ENCODE measurements around the gene ATP2B2. TPM values are rescaled to one million over a fixed set of nuclear protein-coding genes. Genes with fewer than 3 reads are reported as not detected.
A peak's percentile ranks its signal among the peaks of the same experiment; 100 is the strongest.

Gene ATP2B2
- total and polyA plus RNA-seq, 10 of the 15 experiments (the other 5 are each of a cell fraction or from before 2014, with no cell fraction given) = 0.04 TPM; not detected in 9

DNA sequence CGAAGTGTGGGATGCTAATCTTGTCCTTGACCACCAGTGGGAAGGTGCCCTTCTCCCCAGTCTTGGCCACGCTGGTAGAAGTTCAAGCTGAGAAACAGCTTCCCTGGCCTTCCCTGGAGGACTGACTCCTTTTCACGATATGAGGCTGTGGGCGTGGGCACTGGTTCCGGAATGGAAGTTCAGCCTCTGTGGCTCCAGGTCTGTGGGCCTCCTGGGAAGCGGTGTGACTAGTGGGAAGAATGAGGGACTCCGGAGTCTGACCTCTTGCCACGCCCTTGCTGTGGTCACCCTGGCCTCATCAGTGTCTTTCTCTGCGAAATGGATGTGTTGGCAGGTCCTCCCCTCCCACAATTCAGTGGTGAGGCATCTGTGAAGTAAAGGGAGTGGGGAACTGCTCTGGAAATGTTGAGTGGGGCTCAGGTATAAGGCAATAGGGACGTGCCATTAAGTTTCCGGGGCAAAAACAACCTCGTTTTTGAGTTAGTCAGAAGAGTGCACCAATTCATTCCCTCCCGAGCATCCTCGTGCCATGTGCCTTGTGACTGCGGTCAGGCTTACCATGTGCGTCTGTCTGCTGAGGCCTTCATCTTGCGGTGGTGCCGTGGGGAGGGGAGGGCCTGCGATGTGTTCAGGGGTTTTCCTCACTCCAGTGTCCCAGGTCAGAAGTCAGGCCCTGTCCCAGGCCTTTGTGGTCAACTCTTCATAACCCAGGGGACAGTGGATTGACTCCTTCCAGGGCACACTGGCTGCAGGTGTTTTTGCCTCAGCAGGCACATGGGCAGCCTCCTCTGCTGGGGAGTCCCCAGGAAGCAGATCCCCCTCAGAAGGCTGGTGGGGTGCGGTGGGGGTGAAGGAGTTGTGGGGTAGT, 172.7 kb downstream of the ATP2B2 start:
- ChIA-PET POLR2A (no interaction called here), SMC1A (ENCODE audit: uncharacterized antibody, unreplicated experiment) (no interaction called here), CTCF (no interaction called here), RAD21 (ENCODE audit: unreplicated experiment) (no interaction called here)
- H3K27me3 ChIP-seq (replicated peaks in 1 of 2; ENCODE audit: control insufficient read depth in 2 of 2, insufficient read depth in 2 of 2, low read length in 1 of 2) = peaks cover 3 to 8% of the 10 kb centered on the region in 2 experiments; a peak in 3 of 4 replicates
- in situ Hi-C loops (cut with MboI) (no loop called here), intact Hi-C loops (cut with micrococcal nuclease; ENCODE audit: unreplicated experiment) (no loop called here)
- no peaks in the 10 kb centered on the region for H3K36me3 ChIP-seq (ENCODE audit: control insufficient read depth in 2 of 2, insufficient read depth in 2 of 2, low read length in 1 of 2)
- TF ChIP-seq BHLHE40 (IDR thresholded peaks at IDR 0.05; ENCODE audit: borderline replicate concordance in 1 of 2, low read depth in 2 of 2, low read length in 1 of 2) = peak in 1 of 2 experiments; percentile 22; a peak in 1 of 4 replicates
- no peak for TF ChIP-seq ZNF622 (IDR thresholded peaks at IDR 0.05)
- no TSS peak for BruUV-seq (replicated peaks)
- DNase-seq (ENCODE audit: low read depth, low spot score) = no peak
- H3K4me3 ChIP-seq = no peak overlapping the region
- H3K9me3 ChIP-seq (replicated peaks; ENCODE audit: control insufficient read depth, insufficient read depth, low read length) = no peaks in the 10 kb centered on the region
- 47% methylated on average over 20 of the region's 20 CpGs for WGBS (ENCODE audit: insufficient coverage, insufficient replicate concordance, low lambda C conversion rate, missing lambda C conversion rate)
- no peak for FAIRE-seq
- no peak overlapping the region for H2AFZ ChIP-seq (ENCODE audit: control insufficient read depth, low read depth, low read length)
- peak; percentile 27; the same call in 2 of the 3 replicates for ATAC-seq
- no peaks in the 10 kb centered on the region for H3K79me2 ChIP-seq (ENCODE audit: control insufficient read depth, insufficient read depth, low read length)
- H3K4me2 ChIP-seq (ENCODE audit: control insufficient read depth, insufficient read depth) = 0 out of 2 replicates have a peak overlapping the region, but pooled peaks have one; percentile 3
- no peak overlapping the region for H3K9ac ChIP-seq (ENCODE audit: control insufficient read depth, insufficient read depth, low read length)
- H3K27ac ChIP-seq (ENCODE audit: control insufficient read depth, insufficient read depth) = no peak overlapping the region
- H4K20me1 ChIP-seq (ENCODE audit: control insufficient read depth, insufficient read depth) = no peaks in the 10 kb centered on the region
- H3K4me1 ChIP-seq (ENCODE audit: control insufficient read depth, insufficient read depth, low read length) = peaks cover 5% of the 10 kb centered on the region; the same call in 1 of the 2 replicates

DNA sequence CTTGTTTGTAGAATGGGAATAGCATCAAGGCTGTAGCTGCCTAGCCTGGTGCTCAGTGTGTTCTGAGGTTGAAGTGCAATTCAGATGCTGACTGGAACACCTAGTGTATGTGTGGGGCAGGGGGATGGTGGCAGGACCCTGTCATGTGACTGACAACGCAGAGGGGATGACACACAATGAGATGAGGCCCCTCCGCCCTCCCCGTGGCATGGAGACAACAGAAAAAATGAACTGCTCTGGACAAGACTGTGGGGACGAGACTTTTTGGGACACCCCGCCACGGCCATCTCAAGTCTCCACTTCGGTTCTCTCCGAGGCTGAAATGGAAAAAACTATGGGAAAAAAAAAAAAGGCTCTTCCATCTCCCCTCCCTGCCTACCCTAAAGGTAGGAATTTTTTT, 174.1 kb downstream of the ATP2B2 start:
- Histone ChIP-seq H3K27me3 (replicated peaks in 1 of 2; ENCODE audit: control insufficient read depth in 2 of 2, insufficient read depth in 2 of 2, low read length in 1 of 2) (peaks cover 3 to 8% of the 10 kb centered on the region in 2 experiments; a peak in 3 of 4 replicates), H3K9me3 (replicated peaks; ENCODE audit: control insufficient read depth, insufficient read depth, low read length) (no peaks in the 10 kb centered on the region), H4K20me1 (ENCODE audit: control insufficient read depth, insufficient read depth) (no peaks in the 10 kb centered on the region), H3K4me3 (no peak overlapping the region), H3K9ac (ENCODE audit: control insufficient read depth, insufficient read depth, low read length) (no peak overlapping the region), H3K4me2 (ENCODE audit: control insufficient read depth, insufficient read depth) (no peak overlapping the region), H3K27ac (ENCODE audit: control insufficient read depth, insufficient read depth) (no peak overlapping the region), H3K79me2 (ENCODE audit: control insufficient read depth, insufficient read depth, low read length) (no peaks in the 10 kb centered on the region), H2AFZ (ENCODE audit: control insufficient read depth, low read depth, low read length) (no peak overlapping the region), H3K4me1 (ENCODE audit: control insufficient read depth, insufficient read depth, low read length) (peaks cover 5% of the 10 kb centered on the region; the same call in 1 of the 2 replicates), H3K36me3 (ENCODE audit: control insufficient read depth in 2 of 2, insufficient read depth in 2 of 2, low read length in 1 of 2) (no peaks in the 10 kb centered on the region)
- TF ChIP-seq DPF2 (IDR thresholded peaks at IDR 0.05) (no peak), CEBPB (IDR thresholded peaks at IDR 0.05; ENCODE audit: borderline replicate concordance in 1 of 2, low read depth in 2 of 2, low read length in 2 of 2) (no peak)
- ChIA-PET SMC1A (ENCODE audit: uncharacterized antibody, unreplicated experiment) (no interaction called here), RAD21 (ENCODE audit: unreplicated experiment) (no interaction called here), CTCF (interaction anchor here (0.6 to 1.8 kb wide), 3 partner anchors 12 to 255 kb away, joined by 3 to 5 read pairs (median 3); no protein-coding TSS in a partner anchor), POLR2A (no interaction called here)
- 38% methylated on average over 8 of the region's 8 CpGs for WGBS (ENCODE audit: insufficient coverage, insufficient replicate concordance, low lambda C conversion rate, missing lambda C conversion rate)
- FAIRE-seq (no peak), ATAC-seq (no peak), DNase-seq (ENCODE audit: low read depth, low spot score) (no peak)
- no TSS peak for BruUV-seq (replicated peaks)
- intact Hi-C loops (cut with micrococcal nuclease; ENCODE audit: unreplicated experiment) = no loop called here
- in situ Hi-C loops (cut with MboI) = no loop called here
